HG03159 (cell line): Measurements from ENCODE around the gene LTF.

Experiments used
- ATAC-seq: cut with Tn5 transposase; IDR thresholded peaks from one replicate; pipeline ENCODE4 v1.9.1; 2021; ENCODE audit warnings: mild to moderate bottlenecking, moderate library complexity; ENCODE audit not compliant: unreplicated experiment

The LTF gene

GRCh38 chr3:46491089-46492070, 26.7 kb upstream of the LTF start:
- no peak for ATAC-seq

- ATAC-seq: no peak
Measured at GRCh38 chr3:46490338-46491084, 25.8 kb upstream of the LTF start.

GRCh38 chr3:46489875-46490274, 25.2 kb upstream of the LTF start:
- no peak for ATAC-seq

- ATAC-seq: no peak
Measured at GRCh38 chr3:46489381-46489780, 24.7 kb upstream of the LTF start.

- ATAC-seq: peak; percentile 95
Measured at GRCh38 chr3:46488735-46489361, 24.1 kb upstream of the LTF start.

- ATAC-seq: no peak
Measured at GRCh38 chr3:46485779-46486175, 21.1 kb upstream of the LTF start.

GRCh38 chr3:46484911-46485778, 20.4 kb upstream of the LTF start:
- no peak for ATAC-seq

- ATAC-seq: no peak
Measured at GRCh38 chr3:46484388-46484787, 19.7 kb upstream of the LTF start.

GRCh38 chr3:46483825-46484224, 19.1 kb upstream of the LTF start:
- no peak for ATAC-seq

GRCh38 chr3:46482632-46483350, 18.1 kb upstream of the LTF start:
- ATAC-seq: no peak

- ATAC-seq: no peak
Measured at GRCh38 chr3:46481636-46482035, 16.9 kb upstream of the LTF start.

- ATAC-seq: no peak
Measured at GRCh38 chr3:46480491-46481195, 15.9 kb upstream of the LTF start.

- ATAC-seq: no peak
Measured at GRCh38 chr3:46479696-46480095, 15.0 kb upstream of the LTF start.

GRCh38 chr3:46479021-46479420, 14.3 kb upstream of the LTF start:
- ATAC-seq: no peak

GRCh38 chr3:46478341-46478740, 13.6 kb upstream of the LTF start:
- no peak for ATAC-seq

- no peak for ATAC-seq
Measured at GRCh38 chr3:46477756-46478155, 13.1 kb upstream of the LTF start.

GRCh38 chr3:46477145-46477544, 12.4 kb upstream of the LTF start:
- no peak for ATAC-seq

- no peak for ATAC-seq
Measured at GRCh38 chr3:46472736-46473135, 8.0 kb upstream of the LTF start.

- ATAC-seq: no peak
Measured at GRCh38 chr3:46471371-46471914, 6.7 kb upstream of the LTF start.
